LNCaP clone FGC (cell line): ENCODE results near the gene MIEN1.
"Not testable (repeated sequence)": the region's sequence is repeated elsewhere in the genome, so short reads cannot be mapped to it uniquely, and the experiment has no call there.

ENCODE experiments used
- DNase-seq: peaks from one replicate; pipeline ENCODE4 v3.0.0-alpha.2; 2011; ENCODE audit warnings: low read depth
- H3K4me3 ChIP-seq: 2 replicates; pipeline ENCODE4 v1.5.1; 2011; ENCODE audit warnings: mild to moderate bottlenecking, low read depth, low read length, control low read depth
- CTCF ChIP-seq: IDR thresholded peaks from 2 replicates; pipeline ENCODE4 v1.5.1; 2012; ENCODE audit warnings: mild to moderate bottlenecking; ENCODE audit not compliant: control insufficient read depth, insufficient read depth; ENCODE audit errors: extremely low read depth

MIEN1 gene

DNA sequence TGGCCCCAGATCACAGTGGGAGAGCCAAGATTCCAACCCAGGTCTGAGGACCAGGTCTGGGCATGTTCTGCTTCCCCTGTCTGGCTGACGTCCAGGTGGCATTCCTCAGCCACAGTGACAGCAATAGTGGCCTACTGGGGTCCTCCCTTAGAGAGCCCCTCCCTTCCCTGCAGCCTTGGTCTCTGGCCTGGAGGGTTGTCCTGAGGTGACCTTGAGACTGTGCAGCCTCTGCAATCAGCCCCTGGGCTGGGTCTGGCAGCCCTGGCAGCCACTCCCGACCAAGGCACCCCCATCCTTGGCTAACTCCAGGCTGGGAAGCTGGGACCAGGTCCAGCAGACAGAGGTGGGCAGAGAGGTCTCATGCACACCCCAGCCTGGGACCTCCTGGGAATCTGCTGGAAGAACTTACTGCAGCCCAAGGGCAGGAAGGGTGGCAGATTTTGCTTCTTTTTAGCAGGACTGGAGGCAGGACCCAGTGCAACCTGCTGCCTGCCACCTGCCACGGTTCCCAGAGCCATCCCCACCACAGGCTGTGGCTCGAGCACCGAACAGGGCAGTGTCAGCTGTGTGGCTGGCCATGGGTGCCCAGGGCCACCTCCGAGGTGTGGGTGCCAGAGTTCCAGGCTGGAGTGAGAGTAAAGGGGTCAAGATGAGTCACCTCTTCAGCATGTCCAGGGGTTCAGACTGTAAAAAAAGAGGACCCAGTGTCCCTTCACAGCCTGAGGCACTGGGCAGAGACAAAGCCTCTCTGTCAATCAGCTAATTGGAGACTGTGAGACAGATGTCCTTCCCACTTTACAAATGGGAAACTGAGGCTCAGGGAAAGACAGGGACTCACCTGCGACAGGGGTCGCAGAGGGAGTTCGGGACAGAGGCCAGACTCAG lies 20.0 kb upstream of the MIEN1 start:
- DNase-seq = no peak
- H3K4me3 ChIP-seq = no peak overlapping the region
- TF ChIP-seq CTCF = no peak

- not testable (repeated sequence) for H3K4me3 ChIP-seq, DNase-seq
These were observed 18.2 kb upstream of the MIEN1 start for GRCh38 chr17:39748444-39749034.

DNA sequence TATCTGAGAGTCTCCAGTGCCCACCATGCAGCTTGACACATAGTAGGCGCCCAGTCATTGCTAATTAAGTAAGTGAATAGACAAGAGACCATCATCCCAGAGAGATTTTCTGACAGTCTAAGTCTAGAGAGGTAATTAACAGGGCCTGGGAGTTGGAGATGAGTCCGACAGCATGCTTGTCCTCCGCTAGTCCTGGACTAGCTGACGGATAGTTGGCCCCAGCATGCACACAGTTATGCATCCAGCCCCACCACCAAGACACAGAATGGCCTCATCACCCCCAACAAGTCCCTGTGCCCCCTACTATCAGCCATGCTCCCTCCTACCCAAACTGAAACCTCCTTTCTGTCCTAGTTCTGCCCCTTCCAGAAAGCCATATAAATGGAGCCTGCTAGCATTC lies 17.4 kb upstream of the MIEN1 start:
- no peak overlapping the region for H3K4me3 ChIP-seq
- TF ChIP-seq CTCF = no peak
- no peak for DNase-seq

DNA sequence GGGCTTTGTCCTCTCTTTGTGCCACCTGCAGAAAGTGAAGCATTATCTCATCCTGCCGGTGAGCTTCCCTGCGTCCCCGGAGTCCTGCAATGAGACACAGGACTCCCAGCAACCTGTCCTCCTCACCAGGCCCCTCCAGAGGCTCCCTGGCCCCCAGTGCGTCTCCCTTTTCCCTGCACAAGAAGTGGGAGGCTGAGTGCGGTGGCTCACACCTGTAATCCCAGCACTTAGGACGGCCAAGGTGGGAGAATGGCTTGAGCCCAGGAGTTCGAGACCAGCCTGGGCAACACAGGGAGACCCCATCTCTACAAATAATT lies 15.8 kb upstream of the MIEN1 start:
- no peak for DNase-seq
- no peak overlapping the region for H3K4me3 ChIP-seq
- no peak for TF ChIP-seq CTCF

DNA sequence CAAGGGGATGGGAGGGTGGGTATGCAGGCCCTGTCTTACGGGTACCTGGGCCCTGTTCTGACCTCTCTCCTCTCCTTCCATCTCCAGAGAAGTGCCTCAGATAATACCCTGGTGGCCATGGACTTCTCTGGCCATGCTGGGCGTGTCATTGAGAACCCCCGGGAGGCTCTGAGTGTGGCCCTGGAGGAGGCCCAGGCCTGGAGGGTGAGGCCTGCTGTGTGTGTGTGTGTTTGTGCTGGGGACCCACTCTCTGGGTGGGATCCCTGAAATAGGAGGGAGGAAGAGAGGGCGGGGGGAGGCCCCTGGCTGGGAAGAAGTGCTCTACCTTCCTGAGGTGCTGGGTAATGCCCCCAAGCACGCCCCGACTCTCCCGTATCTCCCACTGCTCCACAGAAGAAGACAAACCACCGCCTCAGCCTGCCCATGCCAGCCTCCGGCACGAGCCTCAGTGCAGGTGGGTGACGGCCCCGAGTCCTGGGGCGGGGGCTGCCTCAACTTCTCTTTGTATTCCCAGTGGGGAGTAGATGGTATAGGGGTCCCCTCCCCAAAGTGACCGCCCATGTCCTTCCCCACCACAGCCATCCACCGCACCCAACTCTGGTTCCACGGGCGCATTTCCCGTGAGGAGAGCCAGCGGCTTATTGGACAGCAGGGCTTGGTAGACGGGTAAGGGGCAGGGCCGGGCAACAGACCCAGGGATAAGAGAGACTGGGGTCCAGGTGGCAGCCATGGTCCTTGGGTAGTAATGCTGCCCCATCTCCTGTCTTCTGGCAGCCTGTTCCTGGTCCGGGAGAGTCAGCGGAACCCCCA lies 15.2 kb upstream of the MIEN1 start:
- TF ChIP-seq CTCF = no peak
- H3K4me3 ChIP-seq = no peak overlapping the region
- no peak for DNase-seq

GRCh38 chr17:39744836-39745215 lies 14.5 kb upstream of the MIEN1 start:
- TF ChIP-seq CTCF = no peak
- no peak for DNase-seq
- no peak overlapping the region for H3K4me3 ChIP-seq

DNA sequence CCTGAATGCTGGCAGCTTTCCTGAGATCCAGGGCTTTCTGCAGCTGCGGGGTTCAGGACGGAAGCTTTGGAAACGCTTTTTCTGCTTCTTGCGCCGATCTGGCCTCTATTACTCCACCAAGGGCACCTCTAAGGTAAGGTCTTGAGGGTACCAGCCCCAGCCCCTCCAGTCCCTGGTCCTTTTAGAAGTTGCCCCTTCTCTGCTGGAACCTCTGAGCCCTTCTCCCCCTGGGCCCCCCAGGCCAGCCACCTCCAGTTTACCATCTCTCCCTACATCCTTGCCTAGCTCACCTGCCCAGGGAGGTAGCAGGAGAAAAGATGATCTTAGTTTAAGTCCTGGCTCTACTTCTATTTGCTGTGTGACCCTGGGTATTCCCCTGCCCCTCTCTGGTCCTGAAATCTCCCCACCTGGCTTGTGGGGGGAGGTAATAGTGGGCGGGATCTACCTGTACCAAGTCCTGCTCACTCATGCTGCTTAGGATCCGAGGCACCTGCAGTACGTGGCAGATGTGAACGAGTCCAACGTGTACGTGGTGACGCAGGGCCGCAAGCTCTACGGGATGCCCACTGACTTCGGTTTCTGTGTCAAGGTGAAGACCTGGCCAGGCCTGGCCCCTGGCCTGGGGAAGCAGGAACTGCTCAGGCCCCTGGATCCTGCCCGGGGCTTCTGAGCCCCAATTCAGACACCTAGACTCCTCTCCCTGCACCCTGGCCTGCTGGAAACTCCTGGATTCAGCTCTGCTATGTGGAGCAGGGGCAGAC lies 13.9 kb upstream of the MIEN1 start:
- no peak for DNase-seq
- H3K4me3 ChIP-seq = no peak overlapping the region
- TF ChIP-seq CTCF = no peak
